Hepatocyte (in vitro differentiated cells): Measurements from ENCODE around the gene SLC25A20.

Source experiments
- CTCF ChIP-seq: fragments of 200-600 bp; sonication (generic); IDR thresholded peaks from 2 replicates; pipeline ENCODE4 v1.5.1; 2016; ENCODE audit warnings: antibody characterized with exemption, mild to moderate bottlenecking; ENCODE audit not compliant: poor library complexity
- EZH2 ChIP-seq: fragments of 200-600 bp; sonication (generic); IDR thresholded peaks from 2 replicates; pipeline ENCODE4 v1.6.1; 2016; ENCODE audit warnings: antibody characterized with exemption, mild to moderate bottlenecking, borderline replicate concordance

GRCh38 chr3:48899273-48899672 is 591 bp upstream of the SLC25A20 start:
- TF ChIP-seq EZH2 (no peak), CTCF (no peak)
